HG03064 (cell line): ENCODE results near the gene ANAPC16.
"Not testable (repeated sequence)": the region's sequence is repeated elsewhere in the genome, so short reads cannot be mapped to it uniquely, and the experiment has no call there.

ENCODE experiments used
- ATAC-seq: cut with Tn5 transposase; IDR thresholded peaks from one replicate; pipeline ENCODE4 v1.9.1; 2021; ENCODE audit warnings: low read depth; ENCODE audit not compliant: unreplicated experiment

ANAPC16 gene

DNA sequence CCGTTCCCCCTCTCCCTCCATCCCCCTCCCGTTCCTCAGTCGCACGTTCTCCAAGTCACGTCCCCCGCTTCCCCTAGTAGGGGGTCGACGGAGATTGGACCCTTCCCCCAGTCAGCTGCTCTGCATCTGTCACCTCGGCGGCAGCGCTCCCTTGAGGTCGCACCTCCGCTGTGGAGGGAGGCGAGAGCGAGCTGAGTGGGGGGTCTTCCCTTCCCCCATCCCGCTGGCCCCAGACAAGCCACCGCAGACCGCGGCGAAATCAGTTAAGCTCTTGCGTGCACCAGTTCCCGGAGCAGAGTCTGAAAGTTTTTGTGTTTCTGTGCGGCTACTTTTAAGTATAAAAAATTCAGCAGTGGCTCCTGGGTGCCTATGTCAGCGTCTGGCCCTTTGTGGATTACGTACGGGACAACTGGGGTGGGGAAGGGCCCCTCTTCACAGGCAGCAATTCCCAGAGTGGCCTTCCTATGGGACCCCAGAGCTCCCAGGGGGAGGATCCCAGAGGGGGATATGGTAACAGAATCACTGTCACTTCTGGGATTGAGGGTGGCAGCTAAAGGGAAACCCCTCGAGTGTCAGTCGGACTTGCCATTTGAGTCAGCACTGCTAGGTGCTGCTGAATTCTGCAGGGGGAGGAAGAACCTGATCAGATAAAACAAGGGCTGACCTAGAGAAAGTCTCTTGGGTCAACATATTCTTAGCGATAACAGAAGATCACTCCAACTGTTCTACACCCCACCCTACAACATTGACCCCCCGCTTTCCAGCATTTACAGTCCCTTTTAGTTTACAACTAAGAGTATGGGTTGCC is 45.4 kb downstream of the ANAPC16 start:
- peak; percentile 56 for ATAC-seq

DNA sequence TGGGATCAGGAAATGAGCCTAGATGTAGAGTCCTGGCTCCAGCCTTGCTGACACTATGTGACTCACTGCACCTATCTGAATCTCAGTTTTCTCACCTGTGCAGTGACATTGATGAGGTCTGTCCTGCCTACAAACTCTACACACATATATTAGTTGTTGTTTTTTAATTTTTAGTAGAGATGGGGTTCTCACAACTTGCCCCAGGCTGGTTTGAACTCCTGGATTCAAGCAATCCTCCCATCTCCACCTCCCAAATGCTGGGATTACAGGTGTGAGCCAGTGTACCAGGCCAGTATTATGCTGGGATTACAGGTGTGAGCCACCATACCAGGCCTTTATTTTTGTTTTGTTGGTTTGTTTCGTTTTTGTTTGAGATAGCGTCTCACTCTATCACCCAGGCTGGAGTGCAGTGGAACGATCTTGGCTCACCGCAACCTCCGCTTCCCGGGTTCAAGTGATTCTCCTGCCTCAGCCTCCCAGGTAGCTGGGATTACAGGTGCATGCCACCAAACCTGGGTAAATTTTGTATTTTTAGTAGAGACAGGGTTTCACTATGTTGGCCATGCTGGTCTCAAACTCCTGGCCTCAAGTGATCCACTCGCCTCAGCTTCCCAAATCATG is 46.1 kb downstream of the ANAPC16 start:
- ATAC-seq = peak; percentile 3

DNA sequence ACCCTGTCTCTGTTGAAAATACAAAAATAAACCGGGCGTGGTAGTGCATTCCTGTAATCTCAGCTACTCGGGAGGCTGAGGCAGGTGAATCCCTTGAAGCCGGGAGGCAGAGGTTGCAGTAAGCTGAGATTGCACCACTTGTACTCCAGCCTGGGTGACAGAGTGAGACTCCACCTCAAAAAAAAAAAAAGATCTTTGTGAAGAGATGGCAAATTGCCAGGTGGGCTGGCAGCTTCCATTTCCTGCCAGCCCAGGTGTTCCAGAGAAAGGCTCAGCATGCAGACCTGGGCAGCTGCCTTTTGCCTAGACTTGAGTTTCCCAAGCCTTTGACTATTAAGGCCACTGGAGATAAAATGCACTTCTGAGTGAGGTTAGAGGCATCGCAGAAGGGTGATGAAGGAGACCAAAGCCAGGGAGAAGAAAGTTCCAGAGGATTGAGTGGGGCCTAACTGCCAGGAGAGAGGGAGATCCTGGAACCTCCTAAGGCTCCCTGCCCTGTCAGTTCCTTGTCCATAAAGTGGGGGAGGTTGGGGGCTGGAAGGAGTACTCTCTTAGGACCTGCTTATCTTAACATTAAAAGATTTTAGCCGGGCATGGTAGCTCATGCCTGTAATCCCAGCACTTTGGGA is 47.9 kb downstream of the ANAPC16 start:
- no peak for ATAC-seq

DNA sequence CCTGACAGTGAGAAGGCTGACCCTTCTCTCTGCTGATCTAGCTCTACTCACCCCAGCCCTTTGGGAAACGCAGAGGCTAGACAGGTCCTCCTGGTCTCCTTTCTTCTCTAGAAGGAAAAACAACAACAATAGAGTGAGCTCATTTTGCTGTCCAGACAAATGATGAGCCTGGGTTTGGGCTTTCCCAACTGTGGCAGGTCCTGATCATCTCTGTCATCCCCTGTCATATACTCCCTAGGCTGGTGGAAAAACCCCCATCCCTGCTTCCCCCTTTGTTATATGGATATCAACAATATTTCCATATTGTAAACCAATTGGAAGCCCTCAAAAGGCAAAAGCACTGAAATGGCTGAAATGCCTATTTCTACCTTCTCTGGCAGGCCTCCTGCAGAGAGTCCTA is 48.7 kb downstream of the ANAPC16 start:
- no peak for ATAC-seq

DNA sequence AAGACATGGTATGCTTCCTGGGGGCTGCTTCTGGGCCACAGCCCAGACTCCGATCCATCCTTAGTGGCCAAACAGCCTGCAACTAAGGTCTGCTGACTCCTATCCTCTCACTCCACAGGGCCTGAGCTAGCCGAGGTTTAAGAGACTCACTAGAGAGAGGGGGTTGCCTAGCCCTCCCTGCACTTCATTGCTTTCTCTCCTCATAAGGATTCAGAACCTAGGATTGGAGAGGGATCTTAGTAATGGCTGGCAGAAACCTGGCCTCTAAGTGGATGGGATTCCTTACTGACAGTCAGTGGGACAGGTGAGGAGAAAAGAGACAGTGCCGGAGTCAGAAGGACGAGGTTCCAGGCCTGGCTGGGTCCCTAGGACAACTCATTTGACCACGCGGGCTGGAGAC is 49.7 kb downstream of the ANAPC16 start:
- ATAC-seq = no peak

DNA sequence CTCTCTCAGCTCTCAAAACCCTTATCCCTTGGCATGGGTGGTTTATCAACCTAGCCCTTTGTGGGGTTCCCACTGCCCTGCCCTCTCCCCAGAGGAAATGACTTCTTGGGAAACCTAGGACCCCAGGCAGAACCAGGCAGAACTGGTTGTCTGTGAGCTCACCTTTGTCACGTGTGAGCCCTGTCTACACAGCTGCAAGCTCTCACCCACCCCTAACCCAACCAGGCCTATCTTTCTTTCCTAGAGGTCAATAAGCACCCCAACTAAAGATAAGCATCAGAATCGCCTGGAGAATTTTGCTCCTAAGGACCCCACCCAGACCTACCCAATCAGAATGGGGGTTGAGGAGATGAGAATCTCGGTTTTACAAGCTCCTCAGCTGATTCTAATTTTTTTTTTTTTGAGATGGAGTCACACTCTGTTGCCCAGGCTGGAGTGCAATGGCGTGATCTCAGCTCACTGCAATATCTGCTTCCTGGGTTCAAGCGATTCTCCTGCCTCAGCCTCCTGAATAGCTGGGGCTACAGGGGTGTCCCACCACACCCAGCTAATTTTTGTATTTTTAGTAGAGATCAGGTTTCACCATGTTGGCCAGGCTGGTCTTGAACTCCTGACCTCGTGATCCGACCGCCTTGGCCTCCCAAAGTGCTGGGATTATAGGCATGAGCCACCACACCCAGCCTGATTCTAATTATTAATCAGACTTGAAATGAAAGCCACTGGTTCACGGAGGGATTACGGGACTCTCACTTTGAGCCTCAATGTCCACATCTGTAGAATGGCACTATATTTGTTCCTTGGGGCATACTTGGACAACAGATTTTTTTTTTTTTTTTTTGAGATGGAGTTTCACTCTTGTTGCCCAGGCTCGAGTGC is 50.4 kb downstream of the ANAPC16 start:
- no peak for ATAC-seq

DNA sequence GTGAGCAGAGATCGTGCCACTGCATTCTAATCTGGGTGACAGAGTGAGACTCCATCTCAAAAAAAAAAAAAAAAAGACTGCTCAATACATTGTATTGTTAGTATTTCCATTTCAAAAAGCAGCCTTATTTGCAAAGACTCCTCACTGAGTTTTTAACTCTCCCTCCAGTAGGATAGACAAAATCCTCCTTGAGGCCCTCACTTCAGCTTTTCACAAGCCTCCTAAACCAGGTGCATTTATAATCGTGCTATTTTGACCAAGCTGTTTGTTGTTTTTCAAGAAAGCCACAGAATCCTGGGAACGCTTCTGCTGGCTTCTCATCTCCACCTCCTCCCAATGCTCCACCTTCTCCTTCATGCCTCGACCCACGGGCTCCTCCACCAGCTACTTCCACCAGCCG is 51.6 kb downstream of the ANAPC16 start:
- no peak for ATAC-seq

DNA sequence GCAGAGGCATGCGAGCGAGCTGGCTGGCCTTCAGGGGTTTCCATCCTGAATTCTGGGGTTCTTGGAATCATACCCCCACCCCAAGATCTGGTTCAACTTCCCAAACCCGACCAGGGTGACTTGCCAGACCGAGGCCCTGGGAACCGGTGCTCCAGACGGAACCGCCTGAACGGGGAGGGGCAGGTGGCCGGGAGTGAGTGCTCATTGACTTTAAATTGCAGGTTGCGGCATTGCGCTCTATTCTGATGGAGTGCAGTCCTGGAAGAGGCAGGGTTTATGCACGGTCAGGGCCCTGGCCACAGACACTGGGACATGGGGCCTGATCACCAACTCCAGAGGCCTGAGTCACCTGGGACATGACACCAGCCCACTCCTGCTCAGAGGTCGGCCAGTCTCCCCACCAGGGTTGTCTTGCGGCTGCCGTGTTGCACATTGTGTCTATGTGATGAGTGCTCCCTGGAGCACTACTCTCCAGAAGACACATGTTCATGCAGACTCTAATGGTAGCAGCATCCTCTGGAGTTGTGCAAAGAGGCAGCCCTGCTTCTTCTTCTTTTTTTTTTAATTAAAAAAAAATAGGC is 52.1 kb downstream of the ANAPC16 start:
- ATAC-seq = no peak

DNA sequence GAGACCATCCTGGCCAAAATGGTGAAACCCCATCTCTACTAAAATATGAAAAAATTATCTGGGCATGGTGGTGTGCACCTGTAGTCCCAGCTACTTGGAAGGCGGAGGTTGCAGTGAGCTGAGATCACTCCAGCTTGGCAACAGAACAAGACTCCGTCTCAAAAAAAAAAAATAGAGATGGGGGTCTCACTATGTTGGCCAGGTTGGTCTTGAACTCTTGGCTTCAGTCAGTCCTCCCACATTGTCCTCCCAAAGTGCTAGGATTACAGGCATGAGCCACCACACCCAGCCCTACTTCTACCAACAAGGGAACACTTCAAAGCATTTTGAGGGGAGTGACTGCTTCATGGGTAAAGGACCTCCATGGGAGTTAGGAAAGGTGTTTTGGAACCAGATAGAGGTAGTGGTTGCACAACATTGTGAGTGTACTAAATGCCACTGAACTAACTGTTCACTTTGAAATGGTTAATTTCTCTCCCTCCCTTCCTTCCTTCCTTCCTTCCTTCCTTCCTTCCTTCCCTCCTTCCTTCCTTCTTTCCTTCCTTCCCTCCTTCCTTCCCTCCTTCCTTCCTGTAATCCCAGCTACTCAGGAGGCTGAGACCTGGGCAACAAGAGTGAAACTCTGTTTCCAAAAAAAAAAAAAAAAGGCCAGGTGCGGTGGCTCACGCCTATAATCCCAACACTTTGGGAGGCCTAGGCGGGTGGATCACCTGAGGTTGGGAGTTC is 52.8 kb downstream of the ANAPC16 start:
- ATAC-seq = not testable (repeated sequence)

DNA sequence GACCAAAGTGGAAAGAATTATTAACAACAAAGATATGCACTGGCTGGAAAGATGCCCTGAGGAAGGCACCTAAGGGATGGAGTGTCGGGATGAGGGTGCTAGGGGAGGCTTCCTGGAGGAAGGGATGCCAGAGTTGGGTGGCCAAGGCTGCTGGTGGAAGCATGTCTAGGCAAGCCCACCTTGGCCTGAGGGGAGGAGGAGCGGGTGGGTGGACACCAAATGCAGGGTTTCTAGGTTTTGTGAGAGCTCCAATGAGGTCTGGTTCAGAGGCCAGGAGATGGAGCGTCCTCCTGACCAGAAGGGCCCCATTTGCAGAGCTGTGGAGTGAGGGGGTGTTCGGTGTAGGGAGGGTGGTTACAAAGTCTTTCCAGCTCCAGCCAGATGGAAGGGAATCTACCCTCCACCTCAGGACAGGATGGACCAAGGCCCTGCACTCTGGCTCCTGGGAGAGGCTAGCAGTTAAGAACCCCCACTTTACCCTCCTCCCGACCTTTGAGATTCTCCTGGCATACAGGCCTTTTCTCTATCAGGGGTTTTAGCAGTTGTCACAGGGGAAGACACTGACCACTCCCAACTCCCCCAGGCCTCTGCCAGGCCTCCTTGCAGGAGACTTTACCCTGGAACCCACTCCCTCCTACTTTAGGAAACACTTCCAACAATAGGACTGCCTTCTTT is 54.9 kb downstream of the ANAPC16 start:
- no peak for ATAC-seq

DNA sequence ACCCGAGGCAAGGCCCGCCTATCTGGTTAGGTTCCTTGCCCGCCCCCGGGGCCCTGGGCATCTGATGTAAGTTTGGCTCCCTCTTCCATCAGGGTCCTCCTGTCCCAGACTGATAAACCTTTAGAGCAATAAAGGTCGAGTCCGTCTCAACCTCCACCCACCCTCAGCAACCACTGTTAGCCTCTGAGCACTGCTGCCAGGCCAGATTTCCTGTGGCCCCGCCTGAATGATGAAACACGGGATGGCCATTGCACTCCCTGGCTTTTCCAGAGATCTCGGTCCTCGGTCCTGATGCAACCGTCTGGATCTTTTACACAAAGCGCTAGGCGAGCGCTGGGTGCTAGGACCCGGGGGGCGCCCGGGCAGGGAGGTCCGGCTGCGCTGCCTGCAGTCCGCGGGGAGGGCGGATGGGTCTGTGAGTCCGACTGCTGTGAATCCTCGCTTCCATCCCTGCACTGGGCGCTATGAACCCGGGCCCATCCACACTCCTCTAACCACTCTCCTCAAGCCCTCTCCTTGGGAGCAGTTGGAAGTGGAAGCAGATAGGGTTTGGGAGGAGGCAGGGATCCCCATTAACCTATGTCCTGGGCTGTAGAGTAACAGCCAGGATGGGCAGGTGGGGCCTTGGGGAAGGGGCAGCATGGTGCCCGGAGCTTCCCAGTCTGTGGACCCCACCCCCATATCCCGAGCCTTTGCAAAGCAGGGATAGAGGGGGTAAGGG is 57.0 kb downstream of the ANAPC16 start:
- ATAC-seq = no peak

DNA sequence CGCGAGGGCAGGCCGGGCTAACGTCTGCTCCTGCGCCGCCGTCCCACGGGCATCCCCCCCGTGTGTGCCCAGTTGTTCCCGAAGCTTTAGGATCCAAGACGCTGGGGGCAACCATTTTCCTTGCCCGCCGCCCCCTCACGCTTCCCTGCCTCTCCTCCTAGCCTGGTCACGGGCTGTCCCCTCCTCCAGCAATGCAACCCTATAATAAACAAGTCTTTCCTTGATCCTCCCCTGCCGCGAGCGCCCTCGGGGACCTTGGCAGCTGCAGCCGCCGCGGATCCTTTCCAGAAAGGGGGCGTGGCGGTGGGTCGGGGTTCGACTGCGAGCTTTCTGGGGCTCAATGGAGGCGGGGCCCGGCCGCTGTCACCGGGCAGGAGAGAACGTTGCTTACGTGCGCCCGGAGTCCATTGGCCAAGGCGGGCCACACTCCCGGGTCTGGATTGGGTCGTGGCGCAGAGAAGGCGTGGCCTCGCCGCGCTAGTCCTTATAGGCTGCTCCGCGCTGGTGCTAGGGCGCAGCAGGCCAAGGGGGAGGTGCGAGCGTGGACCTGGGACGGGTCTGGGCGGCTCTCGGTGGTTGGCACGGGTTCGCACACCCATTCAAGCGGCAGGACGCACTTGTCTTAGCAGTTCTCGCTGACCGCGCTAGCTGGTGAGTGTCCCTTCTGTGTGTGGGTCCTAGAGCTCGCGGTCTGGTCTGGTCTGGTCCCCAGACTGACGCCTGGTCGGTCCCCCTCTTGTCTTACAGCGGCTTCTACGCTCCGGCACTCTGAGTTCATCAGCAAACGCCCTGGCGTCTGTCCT is 57.8 kb downstream of the ANAPC16 start, which contains the start of gene DDIT4:
DDIT4 (plus strand) TSS at position 515 of the 803 bp plus-strand sequence. CDS start 293 bp downstream, outside the sequence.
- peak; percentile 73 for ATAC-seq

DNA sequence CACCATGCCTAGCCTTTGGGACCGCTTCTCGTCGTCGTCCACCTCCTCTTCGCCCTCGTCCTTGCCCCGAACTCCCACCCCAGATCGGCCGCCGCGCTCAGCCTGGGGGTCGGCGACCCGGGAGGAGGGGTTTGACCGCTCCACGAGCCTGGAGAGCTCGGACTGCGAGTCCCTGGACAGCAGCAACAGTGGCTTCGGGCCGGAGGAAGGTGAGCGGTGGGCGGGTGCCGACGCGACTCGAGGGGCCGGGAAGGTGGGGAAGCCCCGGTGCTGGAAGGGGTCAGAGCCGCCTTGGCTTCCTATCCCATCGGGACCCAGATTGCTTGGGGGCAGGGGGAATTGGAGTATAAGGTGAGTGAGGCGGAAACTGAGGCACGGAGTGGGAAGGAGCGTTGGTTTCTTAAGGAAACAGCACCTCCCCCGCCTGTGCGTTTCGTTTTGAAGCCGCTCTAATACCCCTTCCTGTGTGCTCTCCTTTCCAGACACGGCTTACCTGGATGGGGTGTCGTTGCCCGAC is 58.5 kb downstream of the ANAPC16 start:
- ATAC-seq = peak; percentile 1

DNA sequence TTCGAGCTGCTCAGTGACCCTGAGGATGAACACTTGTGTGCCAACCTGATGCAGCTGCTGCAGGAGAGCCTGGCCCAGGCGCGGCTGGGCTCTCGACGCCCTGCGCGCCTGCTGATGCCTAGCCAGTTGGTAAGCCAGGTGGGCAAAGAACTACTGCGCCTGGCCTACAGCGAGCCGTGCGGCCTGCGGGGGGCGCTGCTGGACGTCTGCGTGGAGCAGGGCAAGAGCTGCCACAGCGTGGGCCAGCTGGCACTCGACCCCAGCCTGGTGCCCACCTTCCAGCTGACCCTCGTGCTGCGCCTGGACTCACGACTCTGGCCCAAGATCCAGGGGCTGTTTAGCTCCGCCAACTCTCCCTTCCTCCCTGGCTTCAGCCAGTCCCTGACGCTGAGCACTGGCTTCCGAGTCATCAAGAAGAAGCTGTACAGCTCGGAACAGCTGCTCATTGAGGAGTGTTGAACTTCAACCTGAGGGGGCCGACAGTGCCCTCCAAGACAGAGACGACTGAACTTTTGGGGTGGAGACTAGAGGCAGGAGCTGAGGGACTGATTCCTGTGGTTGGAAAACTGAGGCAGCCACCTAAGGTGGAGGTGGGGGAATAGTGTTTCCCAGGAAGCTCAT is 59.0 kb downstream of the ANAPC16 start:
- no peak for ATAC-seq

DNA sequence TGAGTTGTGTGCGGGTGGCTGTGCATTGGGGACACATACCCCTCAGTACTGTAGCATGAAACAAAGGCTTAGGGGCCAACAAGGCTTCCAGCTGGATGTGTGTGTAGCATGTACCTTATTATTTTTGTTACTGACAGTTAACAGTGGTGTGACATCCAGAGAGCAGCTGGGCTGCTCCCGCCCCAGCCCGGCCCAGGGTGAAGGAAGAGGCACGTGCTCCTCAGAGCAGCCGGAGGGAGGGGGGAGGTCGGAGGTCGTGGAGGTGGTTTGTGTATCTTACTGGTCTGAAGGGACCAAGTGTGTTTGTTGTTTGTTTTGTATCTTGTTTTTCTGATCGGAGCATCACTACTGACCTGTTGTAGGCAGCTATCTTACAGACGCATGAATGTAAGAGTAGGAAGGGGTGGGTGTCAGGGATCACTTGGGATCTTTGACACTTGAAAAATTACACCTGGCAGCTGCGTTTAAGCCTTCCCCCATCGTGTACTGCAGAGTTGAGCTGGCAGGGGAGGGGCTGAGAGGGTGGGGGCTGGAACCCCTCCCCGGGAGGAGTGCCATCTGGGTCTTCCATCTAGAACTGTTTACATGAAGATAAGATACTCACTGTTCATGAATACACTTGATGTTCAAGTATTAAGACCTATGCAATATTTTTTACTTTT is 59.7 kb downstream of the ANAPC16 start:
- no peak for ATAC-seq

DNA sequence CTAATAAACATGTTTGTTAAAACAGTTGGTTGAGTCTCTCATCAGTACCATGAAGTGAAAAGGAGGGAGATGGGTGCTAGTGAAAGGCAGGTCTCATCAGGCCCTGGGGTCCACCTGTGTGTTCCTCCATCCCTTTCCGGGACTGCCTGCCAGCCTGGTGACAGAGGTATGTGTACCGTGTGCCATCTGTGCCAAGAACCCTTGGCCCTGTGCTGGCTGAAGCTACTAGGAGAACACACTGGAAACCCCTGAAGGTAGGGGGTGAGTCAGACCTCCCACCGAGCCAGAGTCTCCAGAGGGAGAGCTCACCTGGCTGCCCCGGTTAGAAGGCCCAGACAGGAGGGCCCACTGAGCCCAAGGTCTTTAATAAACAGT is 60.2 kb downstream of the ANAPC16 start:
- no peak for ATAC-seq
